HCT116 (cell line): ENCODE results near the gene GLB1L. TPM values are rescaled to one million over a fixed set of nuclear protein-coding genes. Genes with fewer than 3 reads are reported as not detected.

Experiments used
- ATAC-seq: fragments of 200-7000 bp; cut with Tn5 transposase; 2 replicates; pipeline ENCODE4 v1.9.1; 2020; ENCODE audit warnings: mild to moderate bottlenecking, moderate library complexity
- BruUV-seq: library from RNA; stranded (reverse); fragments of 400-500 nt; replicated peaks from 2 replicates; lab custom pipeline; 2021; lab: Mats Ljungman, UMichigan
- CTCF ChIA-PET: fragments of 300-600 bp; sonication (Branson Sonifier 250); formaldehyde crosslinking; loops from one replicate; lab custom pipeline; 2021; ENCODE audit warnings: antibody characterized with exemption; lab: Charles Lee
- POLR2A ChIA-PET: fragments of 300-600, 350-600 bp; sonication (Branson Sonifier 250); formaldehyde crosslinking; loops from one replicate; lab custom pipeline; 2021; ENCODE audit warnings: antibody characterized with exemption; lab: Charles Lee
- RAD21 ChIA-PET, 2 experiments: fragments of 300-600 bp; sonication (Branson Sonifier 250); formaldehyde crosslinking; loops; one replicate each; lab custom pipeline; 2023; ENCODE audit warnings: low total read pairs in 2 of 2; ENCODE audit not compliant: uncharacterized antibody in 2 of 2, unreplicated experiment in 2 of 2, low non-redundant PET in 1 of 2; lab: Charles Lee
- DNase-seq: peaks from one replicate; pipeline ENCODE4 v3.0.0-alpha.2; 2010; ENCODE audit warnings: low read depth, low spot score
- H2AFZ ChIP-seq: fragments of 200-600 bp; shearing (Covaris generic), sonication (generic); 2 replicates; pipeline ENCODE4 v1.6.1; 2017; ENCODE audit warnings: low read depth, mixed run types, mixed read lengths, antibody characterized with exemption, low read length; ENCODE audit not compliant: poor library complexity, severe bottlenecking
- H3K27ac ChIP-seq: 2 replicates; pipeline ENCODE4 v1.5.1; 2012; ENCODE audit warnings: low read depth, low read length
- H3K27me3 ChIP-seq: fragments of 200-600 bp; sonication (generic); 2 replicates; pipeline ENCODE4 v1.6.1; 2016; ENCODE audit warnings: mixed run types, low read length, mixed read lengths; ENCODE audit not compliant: insufficient read depth
- H3K36me3 ChIP-seq, 2 experiments: fragments of 200-500 bp in 1 of 2; fragments of 200-600 bp in 1 of 2; sonication (Bioruptor generic) in 1 of 2; sonication (generic) in 1 of 2; 2 replicates each; pipeline versions ENCODE4 v1.5.1 to v1.6.1; 2014 to 2016; ENCODE audit warnings: low read length in 2 of 2, inconsistent platforms in 1 of 2, mixed read lengths in 1 of 2, mixed run types in 1 of 2; ENCODE audit not compliant: insufficient read depth in 2 of 2, control insufficient read depth in 1 of 2
- H3K4me1 ChIP-seq, 2 experiments: fragments of 200-600 bp in 1 of 2; sonication (generic) in 1 of 2; 2 replicates each; pipeline versions ENCODE4 v1.5.1 to v1.6.1; 2012 to 2017; ENCODE audit warnings: low read length in 2 of 2, inconsistent platforms in 1 of 2, mild to moderate bottlenecking in 1 of 2, mixed read lengths in 1 of 2, mixed run types in 1 of 2, moderate library complexity in 1 of 2; ENCODE audit not compliant: insufficient read depth in 2 of 2, control insufficient read depth in 1 of 2
- H3K4me2 ChIP-seq: fragments of 200-600 bp; sonication (generic); 2 replicates; pipeline ENCODE4 v1.6.1; 2017; ENCODE audit warnings: mixed run types, low read length, mixed read lengths
- H3K4me3 ChIP-seq, 2 experiments: fragments of 200-600 bp in 1 of 2; sonication (generic) in 1 of 2; replicated peaks in 1 of 2; 2 replicates each; pipeline ENCODE4 v1.5.1; 2011 to 2016; ENCODE audit warnings: low read length in 2 of 2, control low read depth in 1 of 2, low read depth in 1 of 2, mild to moderate bottlenecking in 1 of 2, mixed read lengths in 1 of 2, mixed run types in 1 of 2
- H3K79me2 ChIP-seq: fragments of 200-600 bp; sonication (generic); 2 replicates; pipeline ENCODE4 v1.6.1; 2017; ENCODE audit warnings: mild to moderate bottlenecking, mixed run types, low read length, moderate library complexity, mixed read lengths; ENCODE audit not compliant: insufficient read depth
- H3K9ac ChIP-seq: fragments of 200-600 bp; sonication (generic); 2 replicates; pipeline ENCODE4 v1.6.1; 2016; ENCODE audit warnings: low read length, mixed read lengths
- H3K9me2 ChIP-seq: fragments of 200-600 bp; sonication (generic), shearing (Covaris generic); 2 replicates; pipeline ENCODE4 v1.6.1; 2017; ENCODE audit warnings: mixed run types, mild to moderate bottlenecking, moderate library complexity; ENCODE audit not compliant: insufficient read depth
- H3K9me3 ChIP-seq, 2 experiments: fragments of 200-500 bp in 1 of 2; fragments of 200-600 bp in 1 of 2; sonication (Bioruptor generic) in 1 of 2; sonication (generic) in 1 of 2; 2 replicates each; pipeline ENCODE4 v1.6.1; 2014 to 2017; ENCODE audit warnings: low read length in 2 of 2, mixed read lengths in 2 of 2, inconsistent platforms in 1 of 2, low read depth in 1 of 2, mild to moderate bottlenecking in 1 of 2, mixed run types in 1 of 2, moderate library complexity in 1 of 2; ENCODE audit not compliant: control insufficient read depth in 1 of 2, insufficient read depth in 1 of 2
- H4K20me1 ChIP-seq: fragments of 200-600 bp; sonication (generic), shearing (Covaris generic); 2 replicates; pipeline ENCODE4 v1.6.1; 2017; ENCODE audit warnings: mixed run types, mild to moderate bottlenecking, moderate library complexity; ENCODE audit not compliant: insufficient read depth
- CBX3 ChIP-seq: IDR thresholded peaks from 2 replicates; pipeline ENCODE4 v1.6.1; 2012; ENCODE audit warnings: low read depth
- CTCF ChIP-seq, 3 experiments: fragments of 200-600 bp in 1 of 3; sonication (generic) in 1 of 3; IDR thresholded peaks in 2 of 3; conservative IDR thresholded peaks in 1 of 3; 2 replicates each; pipeline ENCODE4 v1.5.1; 2012 to 2017; ENCODE audit warnings: low read depth in 2 of 3, low read length in 2 of 3, antibody characterized with exemption in 1 of 3, borderline replicate concordance in 1 of 3, control low read depth in 1 of 3, mild to moderate bottlenecking in 1 of 3, mixed read lengths in 1 of 3, mixed run types in 1 of 3, moderate library complexity in 1 of 3; ENCODE audit not compliant: insufficient read depth in 1 of 3
- EZH2phosphoT487 ChIP-seq: fragments of 200-600 bp; IDR thresholded peaks from 2 replicates; pipeline ENCODE4 v1.6.1; 2018; ENCODE audit warnings: antibody characterized with exemption, borderline replicate concordance
- JUND ChIP-seq: IDR thresholded peaks from 2 replicates; pipeline ENCODE4 v1.6.1; 2012
- POLR2AphosphoS5 ChIP-seq: IDR thresholded peaks from 2 replicates; pipeline ENCODE4 v1.6.1; 2011; ENCODE audit warnings: mild to moderate bottlenecking, low read depth, low read length, moderate library complexity
- RAD21 ChIP-seq: IDR thresholded peaks from 2 replicates; pipeline ENCODE4 v1.6.1; 2012; ENCODE audit warnings: low read depth, mild to moderate bottlenecking
- SIN3A ChIP-seq: IDR thresholded peaks from 2 replicates; pipeline ENCODE4 v1.6.1; 2012; ENCODE audit warnings: low read depth
- intact Hi-C: fragments of 100-400 bp; cut with micrococcal nuclease; formaldehyde crosslinking; loops from 2 replicates; pipeline ENCODE4 v1.10.0; 2022
- total RNA-seq: library from RNA; stranded (reverse); gene quantifications from one replicate; pipeline ENCODE4 v1.2.1, GENCODE V29; 2021; ENCODE audit not compliant: unreplicated experiment
- TF ChIP-seq, protein P1 (sequence below): IDR thresholded peaks from 2 replicates; pipeline ENCODE4 v1.6.1; 2012; ENCODE audit warnings: low read depth

Gene GLB1L
- total RNA-seq, 1 experiment from 2014 or later, result 6.6 TPM

- DNase-seq, result no peak
- CTCF ChIA-PET, result interaction anchor here (0.7 to 2.3 kb wide), 3 partner anchors 26 to 42 kb away, joined by 5 to 8 read pairs (median 6); no protein-coding TSS in a partner anchor
- no peak for TF ChIP-seq EZH2phosphoT487
- TF ChIP-seq, protein P1, sequence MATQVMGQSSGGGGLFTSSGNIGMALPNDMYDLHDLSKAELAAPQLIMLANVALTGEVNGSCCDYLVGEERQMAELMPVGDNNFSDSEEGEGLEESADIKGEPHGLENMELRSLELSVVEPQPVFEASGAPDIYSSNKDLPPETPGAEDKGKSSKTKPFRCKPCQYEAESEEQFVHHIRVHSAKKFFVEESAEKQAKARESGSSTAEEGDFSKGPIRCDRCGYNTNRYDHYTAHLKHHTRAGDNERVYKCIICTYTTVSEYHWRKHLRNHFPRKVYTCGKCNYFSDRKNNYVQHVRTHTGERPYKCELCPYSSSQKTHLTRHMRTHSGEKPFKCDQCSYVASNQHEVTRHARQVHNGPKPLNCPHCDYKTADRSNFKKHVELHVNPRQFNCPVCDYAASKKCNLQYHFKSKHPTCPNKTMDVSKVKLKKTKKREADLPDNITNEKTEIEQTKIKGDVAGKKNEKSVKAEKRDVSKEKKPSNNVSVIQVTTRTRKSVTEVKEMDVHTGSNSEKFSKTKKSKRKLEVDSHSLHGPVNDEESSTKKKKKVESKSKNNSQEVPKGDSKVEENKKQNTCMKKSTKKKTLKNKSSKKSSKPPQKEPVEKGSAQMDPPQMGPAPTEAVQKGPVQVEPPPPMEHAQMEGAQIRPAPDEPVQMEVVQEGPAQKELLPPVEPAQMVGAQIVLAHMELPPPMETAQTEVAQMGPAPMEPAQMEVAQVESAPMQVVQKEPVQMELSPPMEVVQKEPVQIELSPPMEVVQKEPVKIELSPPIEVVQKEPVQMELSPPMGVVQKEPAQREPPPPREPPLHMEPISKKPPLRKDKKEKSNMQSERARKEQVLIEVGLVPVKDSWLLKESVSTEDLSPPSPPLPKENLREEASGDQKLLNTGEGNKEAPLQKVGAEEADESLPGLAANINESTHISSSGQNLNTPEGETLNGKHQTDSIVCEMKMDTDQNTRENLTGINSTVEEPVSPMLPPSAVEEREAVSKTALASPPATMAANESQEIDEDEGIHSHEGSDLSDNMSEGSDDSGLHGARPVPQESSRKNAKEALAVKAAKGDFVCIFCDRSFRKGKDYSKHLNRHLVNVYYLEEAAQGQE, result no peak
- Histone ChIP-seq H3K9me2 (no peaks in the 10 kb centered on the region), H3K4me1 (peaks cover 31 to 63% of the 10 kb centered on the region in 2 experiments), H3K4me2 (peak overlapping the region; percentile 97), H3K36me3 (peaks cover 0 to 3% of the 10 kb centered on the region in 2 experiments; a peak in 1 of 4 replicates), H2AFZ (no peak overlapping the region), H3K27me3 (peaks cover 5% of the 10 kb centered on the region; the same call in 1 of the 2 replicates), H3K9me3 (no peaks in the 10 kb centered on the region), H3K4me3 (peak overlapping the region; percentile 69 to 84), H3K27ac (peak overlapping the region; percentile 55; the same call in 1 of the 2 replicates), H3K79me2 (peaks cover 20% of the 10 kb centered on the region; the same call in 1 of the 2 replicates), H3K9ac (peak overlapping the region; percentile 77), H4K20me1 (no peaks in the 10 kb centered on the region)
- no peak for ATAC-seq
- POLR2A ChIA-PET, result interaction anchor here (0.6 to 2.0 kb wide), 4 partner anchors 9 to 301 kb away, joined by 3 to 5 read pairs (median 4); partner anchors contain the start of gene DNAJB2
- BruUV-seq, result no TSS peak
- intact Hi-C loops, result loop anchor here (2.0 kb wide), 1 partner anchor 42 kb away; no protein-coding TSS in a partner anchor
- RAD21 ChIA-PET, result interaction anchor here (0.7 kb wide), 2 partner anchors 22 to 127 kb away, joined by 4 to 5 read pairs; no protein-coding TSS in a partner anchor
Measured at GRCh38 chr2:219252570-219252899, 7.3 kb upstream of the GLB1L start.

DNA sequence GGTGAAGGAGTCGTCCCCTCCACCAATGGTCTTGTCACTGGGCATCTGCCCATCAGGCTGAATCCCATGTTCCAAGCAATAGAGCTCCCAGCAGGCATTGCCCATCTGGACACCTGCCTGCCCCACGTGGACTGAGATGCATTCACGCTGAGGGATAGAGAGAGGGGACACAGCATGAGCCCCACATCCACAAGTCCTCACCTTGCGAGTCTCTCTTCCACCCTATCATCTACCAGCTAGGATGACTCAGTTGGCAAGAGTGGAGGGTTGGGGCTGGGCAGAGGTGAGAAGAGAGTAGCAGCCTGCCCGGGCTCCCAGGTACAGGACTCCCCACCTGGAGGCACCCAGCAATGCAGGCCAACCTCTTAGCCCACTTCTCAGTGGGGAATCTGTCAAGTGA is 6.8 kb upstream of the GLB1L start:
- Histone ChIP-seq H3K27me3 (peaks cover 5% of the 10 kb centered on the region; the same call in 1 of the 2 replicates), H3K4me1 (peaks cover 31 to 63% of the 10 kb centered on the region in 2 experiments), H3K9me3 (no peaks in the 10 kb centered on the region), H4K20me1 (no peaks in the 10 kb centered on the region), H3K9ac (peak overlapping the region; percentile 77), H3K79me2 (peaks cover 20% of the 10 kb centered on the region; the same call in 1 of the 2 replicates), H3K4me2 (peak overlapping the region; percentile 97), H3K36me3 (peaks cover 3% of the 10 kb centered on the region in 2 experiments; a peak in 2 of 4 replicates), H3K4me3 (peak overlapping the region; percentile 69 to 84), H3K27ac (no peak overlapping the region), H2AFZ (no peak overlapping the region), H3K9me2 (no peaks in the 10 kb centered on the region)
- ChIA-PET RAD21 (no interaction called here), POLR2A (interaction anchor here (1.1 to 2.0 kb wide), 3 partner anchors 9 to 27 kb away, joined by 3 to 5 read pairs (median 4); partner anchors contain the start of gene DNAJB2), CTCF (interaction anchor here (0.7 to 2.3 kb wide), 3 partner anchors 26 to 43 kb away, joined by 5 to 8 read pairs (median 6); no protein-coding TSS in a partner anchor)
- ATAC-seq (no peak), DNase-seq (no peak)
- BruUV-seq, result no TSS peak
- intact Hi-C loops, result loop anchor here (2.0 kb wide), 1 partner anchor 43 kb away; no protein-coding TSS in a partner anchor
- TF ChIP-seq JUND (no peak), RAD21 (no peak), SIN3A (no peak), CTCF (IDR thresholded peaks at IDR 0.05 in 2 of 3, conservative IDR thresholded peaks at IDR 0.05 in 1 of 3; ENCODE audit: borderline replicate concordance in 1 of 3, insufficient read depth in 1 of 3, low read depth in 2 of 3, low read length in 2 of 3) (no peak), POLR2AphosphoS5 (no peak), CBX3 (no peak)
- TF ChIP-seq, protein P1, result no peak
